Measurements from ENCODE around the gene AMN.

Gene AMN

DNA sequence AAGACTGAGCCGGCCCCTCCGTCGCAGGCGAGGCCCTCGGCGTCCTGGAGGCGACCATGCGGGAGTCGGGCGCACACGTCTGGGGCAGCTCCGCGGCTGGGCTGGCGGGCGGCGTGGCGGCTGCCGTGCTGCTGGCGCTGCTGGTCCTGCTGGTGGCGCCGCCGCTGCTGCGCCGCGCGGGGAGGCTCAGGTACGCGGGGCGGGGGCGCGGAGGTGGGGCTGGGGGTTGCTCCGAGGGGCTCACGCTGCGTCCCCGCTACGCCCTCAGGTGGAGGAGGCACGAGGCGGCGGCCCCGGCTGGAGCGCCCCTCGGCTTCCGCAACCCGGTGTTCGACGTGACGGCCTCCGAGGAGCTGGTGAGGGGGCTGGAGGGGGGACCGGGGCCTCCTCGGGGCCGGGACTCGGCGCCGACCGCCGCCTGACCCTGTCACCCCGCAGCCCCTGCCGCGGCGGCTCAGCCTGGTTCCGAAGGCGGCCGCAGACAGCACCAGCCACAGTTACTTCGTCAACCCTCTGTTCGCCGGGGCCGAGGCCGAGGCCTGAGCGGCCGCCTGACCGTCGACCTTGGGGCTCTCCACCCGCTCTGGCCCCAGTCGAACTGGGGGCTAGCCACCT, 7.8 kb downstream of the AMN start:
- H3F3A ChIP-seq (ENCODE audit: control insufficient read depth, insufficient read depth): peaks cover 18% of the 10 kb centered on the region
- H3K9me2 ChIP-seq (replicated peaks; ENCODE audit: control insufficient read depth, low read length): no peaks in the 10 kb centered on the region
- peak overlapping the region; percentile 77 for H3K4me3 ChIP-seq (ENCODE audit: low read length)
- peaks cover 76% of the 10 kb centered on the region for H3K4me1 ChIP-seq (ENCODE audit: control insufficient read depth, low read length)
- no peak overlapping the region for H3K27ac ChIP-seq (ENCODE audit: low read depth, low read length)
- peaks cover 24% of the 10 kb centered on the region for H3K79me2 ChIP-seq (ENCODE audit: control insufficient read depth, low read length)
- H3K9me3 ChIP-seq (ENCODE audit: control insufficient read depth, insufficient read depth, low read length): no peaks in the 10 kb centered on the region
- peaks cover 18% of the 10 kb centered on the region for H3K36me3 ChIP-seq (ENCODE audit: control insufficient read depth, low read length)
- H3K4me2 ChIP-seq (ENCODE audit: low read length): peak overlapping the region; percentile 78
- H3K27me3 ChIP-seq (ENCODE audit: control insufficient read depth, low read length): peaks cover 4% of the 10 kb centered on the region; the same call in 1 of the 2 replicates
- TF ChIP-seq CTCF (IDR thresholded peaks at IDR 0.05; ENCODE audit: low read depth, low read length, poor library complexity, severe bottlenecking) (no peak), EZH2phosphoT487 (IDR thresholded peaks at IDR 0.05; ENCODE audit: borderline replicate concordance, low read length) (no peak)
- H4K20me1 ChIP-seq (ENCODE audit: control insufficient read depth, insufficient read depth, low read depth, low read length): no peaks in the 10 kb centered on the region; the same call in 1 of the 2 replicates

DNA sequence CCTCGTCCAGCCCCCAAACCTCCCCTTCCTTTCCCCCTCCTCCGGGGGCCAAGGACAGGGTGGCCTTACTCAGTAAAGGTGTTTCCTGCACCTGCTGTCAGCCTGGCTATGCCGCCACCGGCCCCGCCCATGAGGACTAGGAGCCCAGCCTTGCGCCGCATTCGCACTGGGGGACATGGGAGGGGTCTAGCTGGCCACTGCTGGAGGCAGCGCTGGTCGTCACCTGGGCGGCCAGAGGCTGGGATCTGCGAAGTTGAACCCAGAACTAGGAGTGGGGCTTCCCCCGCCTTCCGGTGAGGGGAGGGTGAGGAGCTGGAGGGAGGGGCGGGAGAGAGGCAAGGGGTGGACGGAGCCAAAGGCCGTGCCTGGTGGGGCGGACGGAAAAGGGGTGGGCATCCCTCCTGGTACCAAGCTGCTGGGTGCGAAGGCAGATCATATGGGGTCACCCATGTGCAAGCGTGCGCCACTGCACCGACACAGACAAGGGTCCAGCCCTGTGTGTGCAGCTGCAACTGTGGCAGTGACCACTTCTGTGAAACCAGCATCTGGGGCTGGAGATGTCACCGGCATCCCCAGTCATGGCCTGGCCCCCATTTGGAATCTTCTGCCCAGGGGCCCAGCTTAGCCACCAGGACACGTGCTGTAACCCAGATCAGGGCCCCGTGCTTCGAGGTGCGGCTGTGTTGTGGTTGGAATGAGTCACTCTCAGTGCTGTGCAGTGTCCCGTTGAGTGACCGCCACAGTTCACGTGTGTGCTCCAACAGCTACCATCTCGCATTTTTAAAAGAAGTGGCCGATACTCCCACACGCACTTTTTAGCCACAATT, 8.5 kb downstream of the AMN start:
- peak overlapping the region; percentile 34 for H3K27ac ChIP-seq (ENCODE audit: low read depth, low read length)
- H3K9me3 ChIP-seq (ENCODE audit: control insufficient read depth, insufficient read depth, low read length): no peaks in the 10 kb centered on the region
- peaks cover 4% of the 10 kb centered on the region; the same call in 1 of the 2 replicates for H3K27me3 ChIP-seq (ENCODE audit: control insufficient read depth, low read length)
- no peaks in the 10 kb centered on the region; the same call in 1 of the 2 replicates for H4K20me1 ChIP-seq (ENCODE audit: control insufficient read depth, insufficient read depth, low read depth, low read length)
- H3K79me2 ChIP-seq (ENCODE audit: control insufficient read depth, low read length): peaks cover 24% of the 10 kb centered on the region
- H3K4me2 ChIP-seq (ENCODE audit: low read length): peak overlapping the region; percentile 78
- peaks cover 18% of the 10 kb centered on the region for H3K36me3 ChIP-seq (ENCODE audit: control insufficient read depth, low read length)
- no peak for TF ChIP-seq CTCF (IDR thresholded peaks at IDR 0.05; ENCODE audit: low read depth, low read length, poor library complexity, severe bottlenecking)
- no peak for TF ChIP-seq EZH2phosphoT487 (IDR thresholded peaks at IDR 0.05; ENCODE audit: borderline replicate concordance, low read length)
- H3K4me3 ChIP-seq (ENCODE audit: low read length): peak overlapping the region; percentile 77
- H3F3A ChIP-seq (ENCODE audit: control insufficient read depth, insufficient read depth): peaks cover 25% of the 10 kb centered on the region
- no peaks in the 10 kb centered on the region for H3K9me2 ChIP-seq (replicated peaks; ENCODE audit: control insufficient read depth, low read length)
- peaks cover 84% of the 10 kb centered on the region for H3K4me1 ChIP-seq (ENCODE audit: control insufficient read depth, low read length)

DNA sequence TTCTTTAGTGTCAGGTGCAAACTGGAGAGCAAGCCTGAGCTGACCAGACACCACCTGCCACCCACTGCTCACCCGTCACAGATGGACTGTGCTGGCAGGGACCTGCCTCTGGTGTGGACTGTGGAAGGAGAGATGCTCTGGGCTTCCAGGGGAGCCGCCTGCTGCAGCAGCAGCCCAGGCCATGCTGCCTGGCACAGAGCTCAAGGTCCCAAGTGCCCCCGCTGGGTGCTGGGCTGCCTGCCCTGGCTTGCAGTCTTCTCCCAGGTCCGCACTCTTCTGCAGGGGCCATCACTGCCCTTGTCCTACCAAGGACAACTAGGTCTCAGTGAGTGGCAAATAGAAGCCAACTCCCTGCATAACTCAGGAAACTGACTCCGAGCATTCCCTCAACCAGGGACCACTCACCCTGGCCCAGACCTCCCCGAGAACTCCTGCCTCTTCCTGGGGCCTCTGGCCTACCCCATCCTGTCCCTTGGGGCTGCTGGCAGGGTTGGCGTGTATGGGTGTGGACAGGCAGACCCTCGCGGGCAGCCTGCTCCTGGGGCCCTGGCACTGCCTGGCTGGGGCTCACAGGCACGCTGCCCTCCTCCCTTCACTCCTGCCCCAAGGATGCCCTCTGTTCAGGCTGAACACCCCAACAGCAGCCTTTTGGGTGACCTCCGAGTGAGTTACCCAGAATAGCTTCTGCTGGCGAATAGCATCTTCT, 9.3 kb downstream of the AMN start:
- Histone ChIP-seq H3K36me3 (ENCODE audit: control insufficient read depth, low read length) (peaks cover 18% of the 10 kb centered on the region), H3K4me2 (ENCODE audit: low read length) (peak overlapping the region; percentile 78), H3K9me3 (ENCODE audit: control insufficient read depth, insufficient read depth, low read length) (no peaks in the 10 kb centered on the region), H3K27ac (ENCODE audit: low read depth, low read length) (peak overlapping the region; percentile 34), H3K27me3 (ENCODE audit: control insufficient read depth, low read length) (peaks cover 4% of the 10 kb centered on the region; the same call in 1 of the 2 replicates), H3K9me2 (replicated peaks; ENCODE audit: control insufficient read depth, low read length) (no peaks in the 10 kb centered on the region), H4K20me1 (ENCODE audit: control insufficient read depth, insufficient read depth, low read depth, low read length) (no peaks in the 10 kb centered on the region; the same call in 1 of the 2 replicates), H3K4me3 (ENCODE audit: low read length) (peak overlapping the region; percentile 77), H3F3A (ENCODE audit: control insufficient read depth, insufficient read depth) (peaks cover 30% of the 10 kb centered on the region), H3K4me1 (ENCODE audit: control insufficient read depth, low read length) (peaks cover 91% of the 10 kb centered on the region), H3K79me2 (ENCODE audit: control insufficient read depth, low read length) (peaks cover 24% of the 10 kb centered on the region)
- TF ChIP-seq CTCF (IDR thresholded peaks at IDR 0.05; ENCODE audit: low read depth, low read length, poor library complexity, severe bottlenecking) (no peak), EZH2phosphoT487 (IDR thresholded peaks at IDR 0.05; ENCODE audit: borderline replicate concordance, low read length) (no peak)

All from DOHH2 (cell line).